MM.1S (cell line): ENCODE measurements around the gene NRXN3.

Source experiments
- DNase-seq: peaks from one replicate; pipeline ENCODE4 v3.0.0-alpha.2; 2015
- H2AFZ ChIP-seq: fragments of 300-600 bp; sonication (generic); 2 replicates; pipeline ENCODE4 v1.6.0; 2016; ENCODE audit warnings: antibody characterized with exemption, low read length
- H3F3A ChIP-seq: fragments of 300-600 bp; sonication (generic); 2 replicates; pipeline ENCODE4 v1.6.1; 2016; ENCODE audit warnings: mild to moderate bottlenecking, antibody characterized with exemption, low read length, moderate library complexity, mixed read lengths; ENCODE audit not compliant: insufficient read depth
- H3K27ac ChIP-seq: fragments of 300-600 bp; sonication (generic); 2 replicates; pipeline ENCODE4 v1.5.1; 2016; ENCODE audit warnings: mild to moderate bottlenecking, low read length
- H3K27me3 ChIP-seq: fragments of 300-600 bp; sonication (generic); replicated peaks from 2 replicates; pipeline ENCODE4 v1.6.0; 2016; ENCODE audit warnings: low read length; ENCODE audit not compliant: insufficient read depth
- H3K36me3 ChIP-seq: fragments of 300-600 bp; sonication (generic); replicated peaks from 2 replicates; pipeline ENCODE4 v1.6.1; 2016; ENCODE audit warnings: mild to moderate bottlenecking, low read length, mixed read lengths; ENCODE audit not compliant: insufficient read depth
- H3K4me1 ChIP-seq: fragments of 300-600 bp; sonication (generic); 2 replicates; pipeline ENCODE4 v1.6.1; 2016; ENCODE audit warnings: low read length, mixed read lengths
- H3K4me2 ChIP-seq: fragments of 300-600 bp; sonication (generic); 2 replicates; pipeline ENCODE4 v1.6.0; 2016; ENCODE audit warnings: low read depth, low read length
- H3K4me3 ChIP-seq: fragments of 300-600 bp; sonication (generic); 2 replicates; pipeline ENCODE4 v1.5.1; 2016; ENCODE audit warnings: low read length, mixed read lengths
- H3K79me2 ChIP-seq: fragments of 300-600 bp; sonication (generic); 2 replicates; pipeline ENCODE4 v1.6.1; 2016; ENCODE audit warnings: mixed run types, low read length, mixed read lengths
- H3K9ac ChIP-seq: fragments of 300-600 bp; sonication (generic); 2 replicates; pipeline ENCODE4 v1.6.1; 2016; ENCODE audit warnings: low read length, mixed read lengths
- H3K9me2 ChIP-seq: fragments of 300-600 bp; sonication (generic); replicated peaks from 2 replicates; pipeline ENCODE4 v1.6.1; 2016; ENCODE audit warnings: mild to moderate bottlenecking, low read length, mixed read lengths; ENCODE audit not compliant: insufficient read depth
- H3K9me3 ChIP-seq: fragments of 300-600 bp; sonication (generic); replicated peaks from 2 replicates; pipeline ENCODE4 v1.6.1; 2016; ENCODE audit warnings: mild to moderate bottlenecking, low read length, mixed read lengths; ENCODE audit not compliant: insufficient read depth
- H4K20me1 ChIP-seq: fragments of 300-600 bp; sonication (generic); 2 replicates; pipeline ENCODE4 v1.6.1; 2016; ENCODE audit warnings: mild to moderate bottlenecking, low read length, moderate library complexity, mixed read lengths; ENCODE audit not compliant: insufficient read depth
- EZH2 ChIP-seq: fragments of 300-600 bp; sonication (generic); optimal IDR thresholded peaks from 2 replicates; pipeline ENCODE3; 2017; ENCODE audit warnings: low read depth, mild to moderate bottlenecking, antibody characterized with exemption, low read length, mixed read lengths
- EZH2phosphoT487 ChIP-seq: fragments of 300-600 bp; sonication (generic); IDR thresholded peaks from 2 replicates; pipeline ENCODE4 v1.6.1; 2018; ENCODE audit warnings: antibody characterized with exemption, low read length
- TF ChIP-seq, protein P1 (sequence below): fragments of 300-600 bp; sonication (generic); IDR thresholded peaks from 2 replicates; pipeline ENCODE4 v1.5.1; 2016; ENCODE audit warnings: antibody characterized with exemption, low read length, mixed read lengths

NRXN3 gene

DNA sequence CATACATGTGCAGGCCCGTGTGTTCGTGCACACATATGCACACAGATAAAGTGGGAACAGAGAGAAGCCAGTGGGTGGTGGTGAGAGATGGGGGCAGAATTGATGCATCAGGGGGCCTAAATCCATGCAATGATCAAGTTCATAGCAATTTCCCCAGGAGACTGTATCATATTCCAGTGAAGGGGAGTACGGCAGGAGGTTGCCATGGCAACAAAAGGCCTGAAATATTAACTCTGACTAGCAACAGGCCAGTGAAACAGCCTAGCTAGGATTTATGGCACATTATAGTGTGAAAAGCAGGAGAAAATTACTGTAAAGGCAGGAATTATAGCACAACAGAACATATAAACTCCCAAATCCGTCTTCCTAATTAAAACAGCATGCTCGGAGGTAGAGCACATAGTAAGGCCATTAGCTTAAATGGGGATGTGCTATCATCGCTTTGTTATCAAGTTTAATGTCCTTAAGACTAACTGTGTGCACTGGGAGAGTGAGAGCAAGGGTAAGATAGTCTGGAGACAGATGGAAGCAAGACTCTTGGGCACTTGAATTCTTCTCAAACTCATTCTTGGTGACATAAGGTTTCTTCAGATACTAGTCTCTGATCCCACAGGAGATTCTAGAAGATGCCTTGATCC is 1234.8 kb downstream of the NRXN3 start:
- DNase-seq, result no peak

DNA sequence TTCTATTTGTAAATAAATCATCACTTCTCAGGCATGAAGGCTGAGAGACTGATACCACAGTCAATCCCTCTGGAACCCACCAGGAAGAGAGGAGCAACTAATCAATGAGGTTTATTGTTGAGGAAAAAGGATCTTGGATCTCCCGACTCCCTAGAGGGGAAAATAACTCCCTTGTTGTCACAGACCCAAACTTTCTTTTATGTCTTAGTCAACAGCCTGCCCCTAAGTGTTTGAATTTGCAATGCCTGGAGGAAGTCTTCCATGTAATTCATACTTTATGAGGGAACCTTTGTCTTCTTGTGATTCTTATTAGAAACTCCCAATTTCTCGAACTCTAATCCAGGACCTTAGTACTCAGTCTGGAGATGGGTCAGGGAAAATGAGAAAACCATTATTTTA is 1235.3 kb downstream of the NRXN3 start:
- Histone ChIP-seq H3K79me2 (no peaks in the 10 kb centered on the region), H4K20me1 (no peaks in the 10 kb centered on the region), H3K4me1 (no peaks in the 10 kb centered on the region), H3K27ac (no peak overlapping the region), H3K9ac (no peak overlapping the region), H3K9me2 (no peaks in the 10 kb centered on the region), H3F3A (no peaks in the 10 kb centered on the region), H3K36me3 (no peaks in the 10 kb centered on the region), H3K4me3 (no peak overlapping the region), H3K4me2 (no peak overlapping the region), H3K9me3 (no peaks in the 10 kb centered on the region), H2AFZ (no peak overlapping the region), H3K27me3 (no peaks in the 10 kb centered on the region)
- DNase-seq, result no peak
- TF ChIP-seq EZH2 (no peak), EZH2phosphoT487 (no peak)
- TF ChIP-seq, protein P1, sequence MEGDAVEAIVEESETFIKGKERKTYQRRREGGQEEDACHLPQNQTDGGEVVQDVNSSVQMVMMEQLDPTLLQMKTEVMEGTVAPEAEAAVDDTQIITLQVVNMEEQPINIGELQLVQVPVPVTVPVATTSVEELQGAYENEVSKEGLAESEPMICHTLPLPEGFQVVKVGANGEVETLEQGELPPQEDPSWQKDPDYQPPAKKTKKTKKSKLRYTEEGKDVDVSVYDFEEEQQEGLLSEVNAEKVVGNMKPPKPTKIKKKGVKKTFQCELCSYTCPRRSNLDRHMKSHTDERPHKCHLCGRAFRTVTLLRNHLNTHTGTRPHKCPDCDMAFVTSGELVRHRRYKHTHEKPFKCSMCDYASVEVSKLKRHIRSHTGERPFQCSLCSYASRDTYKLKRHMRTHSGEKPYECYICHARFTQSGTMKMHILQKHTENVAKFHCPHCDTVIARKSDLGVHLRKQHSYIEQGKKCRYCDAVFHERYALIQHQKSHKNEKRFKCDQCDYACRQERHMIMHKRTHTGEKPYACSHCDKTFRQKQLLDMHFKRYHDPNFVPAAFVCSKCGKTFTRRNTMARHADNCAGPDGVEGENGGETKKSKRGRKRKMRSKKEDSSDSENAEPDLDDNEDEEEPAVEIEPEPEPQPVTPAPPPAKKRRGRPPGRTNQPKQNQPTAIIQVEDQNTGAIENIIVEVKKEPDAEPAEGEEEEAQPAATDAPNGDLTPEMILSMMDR, result no peak

More for the DNA sequence above, 1234.8 kb downstream of the NRXN3 start:
- H3K9ac ChIP-seq, result no peak overlapping the region
- H2AFZ ChIP-seq, result no peak overlapping the region
- H3K79me2 ChIP-seq, result no peaks in the 10 kb centered on the region
- no peaks in the 10 kb centered on the region for H3K9me3 ChIP-seq
- H3K4me3 ChIP-seq, result no peak overlapping the region
- no peak overlapping the region for H3K4me2 ChIP-seq
- H3K9me2 ChIP-seq, result no peaks in the 10 kb centered on the region
- H3K27ac ChIP-seq, result no peak overlapping the region
- no peaks in the 10 kb centered on the region for H3K27me3 ChIP-seq
- H3K4me1 ChIP-seq, result no peaks in the 10 kb centered on the region
- TF ChIP-seq EZH2phosphoT487 (no peak), EZH2 (no peak)
- TF ChIP-seq, protein P1, result no peak
- no peaks in the 10 kb centered on the region for H4K20me1 ChIP-seq
- no peaks in the 10 kb centered on the region for H3F3A ChIP-seq
- H3K36me3 ChIP-seq, result no peaks in the 10 kb centered on the region

DNA sequence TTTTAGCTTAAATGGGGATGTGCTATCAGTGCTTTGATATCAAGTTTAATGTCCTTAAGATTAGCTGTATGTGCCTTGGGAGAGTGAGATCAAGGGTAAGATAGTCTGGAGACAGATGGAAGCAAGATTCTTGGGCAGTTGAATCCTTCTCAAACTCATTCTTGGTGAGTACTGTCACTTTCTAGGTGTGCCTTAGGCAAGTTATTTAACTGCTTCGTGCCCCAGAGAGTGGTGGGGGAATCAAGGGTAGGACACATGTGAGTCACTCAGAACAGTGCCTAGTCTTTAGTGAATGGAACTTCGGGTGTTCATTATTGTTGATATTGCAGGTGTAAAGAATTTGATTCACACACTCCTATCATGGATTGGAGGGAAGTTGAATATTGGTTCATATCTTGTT is 1237.4 kb downstream of the NRXN3 start:
- Histone ChIP-seq H3K27me3 (no peaks in the 10 kb centered on the region), H4K20me1 (no peaks in the 10 kb centered on the region), H3K9ac (no peak overlapping the region), H3K4me3 (no peak overlapping the region), H3K4me1 (no peaks in the 10 kb centered on the region), H3K36me3 (no peaks in the 10 kb centered on the region), H2AFZ (no peak overlapping the region), H3K9me3 (no peaks in the 10 kb centered on the region), H3K9me2 (no peaks in the 10 kb centered on the region), H3K4me2 (no peak overlapping the region), H3K27ac (no peak overlapping the region), H3K79me2 (no peaks in the 10 kb centered on the region), H3F3A (no peaks in the 10 kb centered on the region)
- TF ChIP-seq EZH2phosphoT487 (no peak), EZH2 (no peak)
- TF ChIP-seq, protein P1, result no peak
- no peak for DNase-seq
